Astrocyte (in vitro differentiated cells and primary cell): Measurements from ENCODE around the gene GPR33.

Experiments used
- CTCF ChIP-seq: IDR thresholded peaks from 2 replicates; pipeline ENCODE4 v1.5.1; 2011; ENCODE audit warnings: low read depth, mild to moderate bottlenecking, inconsistent platforms, low read length, moderate library complexity; ENCODE audit not compliant: insufficient read depth
- EZH2 ChIP-seq: IDR thresholded peaks from 2 replicates; pipeline ENCODE4 v1.6.1; 2012; ENCODE audit warnings: mild to moderate bottlenecking, low read length, inconsistent platforms; ENCODE audit not compliant: insufficient read depth

GRCh38 chr14:31527546-31527945 lies 39.7 kb upstream of the GPR33 start:
- TF ChIP-seq CTCF (no peak), EZH2 (no peak)
